ENCODE results near the gene N4BP3. TPM values are rescaled to one million over a fixed set of nuclear protein-coding genes. Genes with fewer than 3 reads are reported as not detected.
"Not testable (repeated sequence)": the region's sequence is repeated elsewhere in the genome, so short reads cannot be mapped to it uniquely, and the experiment has no call there.

Gene N4BP3
- total RNA-seq, 1 donor from 2014 or later: 4.5 TPM

GRCh38 chr5:178122346-178122745 lies 9.0 kb downstream of the N4BP3 start:
- DNase-seq (ENCODE audit: low read depth) (no peak), FAIRE-seq (no peak)
- no peaks in the 10 kb centered on the region for H3K36me3 ChIP-seq (ENCODE audit: control insufficient read depth, insufficient read depth, low read length)
- TF ChIP-seq CTCF (IDR thresholded peaks at IDR 0.05; ENCODE audit: insufficient read depth, low read length, severe bottlenecking): no peak
- no peaks in the 10 kb centered on the region for H3K27me3 ChIP-seq (ENCODE audit: control insufficient read depth, insufficient read depth, low read length)
- H3K4me3 ChIP-seq (ENCODE audit: low read depth, low read length): no peak overlapping the region

GRCh38 chr5:178123094-178123965 lies 10.0 kb downstream of the N4BP3 start:
- H3K36me3 ChIP-seq (ENCODE audit: control insufficient read depth, insufficient read depth, low read length): no peaks in the 10 kb centered on the region
- TF ChIP-seq CTCF (IDR thresholded peaks at IDR 0.05; ENCODE audit: insufficient read depth, low read length, severe bottlenecking): no peak
- no peaks in the 10 kb centered on the region for H3K27me3 ChIP-seq (ENCODE audit: control insufficient read depth, insufficient read depth, low read length)
- H3K4me3 ChIP-seq (ENCODE audit: low read depth, low read length): no peak overlapping the region
- no peak for FAIRE-seq
- no peak for DNase-seq (ENCODE audit: low read depth)

DNA sequence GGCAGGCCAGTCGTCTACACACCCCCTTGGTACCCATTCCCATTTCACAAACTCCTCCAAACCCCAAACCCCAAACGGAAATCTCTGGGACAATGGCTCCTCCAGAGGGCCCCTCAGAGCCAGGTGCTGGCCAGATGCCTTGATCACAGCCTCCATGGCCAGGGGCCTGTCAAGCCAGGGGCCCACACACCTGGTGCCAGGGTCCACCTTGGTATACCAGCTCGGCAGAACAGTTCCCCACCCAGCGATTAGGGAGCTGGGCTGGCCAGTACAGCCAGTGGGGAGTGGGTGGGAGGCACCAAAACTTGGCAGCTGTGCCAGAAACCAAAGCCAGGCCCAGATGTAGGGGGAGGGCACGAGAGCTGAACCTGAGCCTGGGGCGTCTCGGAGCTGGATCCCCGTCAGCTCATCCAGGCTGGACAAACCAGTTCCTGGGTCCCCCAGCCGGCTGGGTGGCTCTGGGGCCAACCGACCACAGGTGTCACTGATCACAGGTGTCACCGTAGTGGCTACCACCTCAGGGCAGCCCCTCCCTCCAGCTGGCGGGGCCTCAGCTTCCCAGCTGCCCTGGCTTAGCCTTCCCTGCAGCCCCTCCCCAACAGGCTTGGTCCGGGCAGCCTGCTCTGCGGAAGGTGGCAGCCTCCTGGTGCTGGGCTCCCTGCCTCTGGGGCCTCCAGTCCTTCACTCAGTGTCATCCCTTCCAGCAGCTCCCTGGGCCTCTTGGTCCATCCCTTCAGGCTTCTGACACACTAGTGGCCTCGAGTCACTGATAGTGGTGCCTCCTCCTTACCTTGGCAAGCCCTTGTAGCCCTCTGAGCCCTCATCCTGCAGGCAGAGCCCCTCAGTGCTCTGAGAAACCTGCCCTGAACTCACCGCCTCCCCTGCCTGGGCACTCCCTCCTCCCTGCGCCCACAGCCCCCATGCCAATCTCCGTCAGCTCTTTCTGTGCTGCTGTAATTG lies 10.9 kb downstream of the N4BP3 start:
- TF ChIP-seq CTCF (IDR thresholded peaks at IDR 0.05; ENCODE audit: insufficient read depth, low read length, severe bottlenecking): no peak
- FAIRE-seq (no peak), DNase-seq (ENCODE audit: low read depth) (no peak)
- Histone ChIP-seq H3K27me3 (ENCODE audit: control insufficient read depth, insufficient read depth, low read length) (no peaks in the 10 kb centered on the region), H3K4me3 (ENCODE audit: low read depth, low read length) (no peak overlapping the region), H3K36me3 (ENCODE audit: control insufficient read depth, insufficient read depth, low read length) (no peaks in the 10 kb centered on the region)

- no peak for TF ChIP-seq CTCF (IDR thresholded peaks at IDR 0.05; ENCODE audit: insufficient read depth, low read length, severe bottlenecking)
- Histone ChIP-seq H3K4me3 (ENCODE audit: low read depth, low read length) (no peak overlapping the region), H3K36me3 (ENCODE audit: control insufficient read depth, insufficient read depth, low read length) (no peaks in the 10 kb centered on the region), H3K27me3 (ENCODE audit: control insufficient read depth, insufficient read depth, low read length) (no peaks in the 10 kb centered on the region)
- no peak for DNase-seq (ENCODE audit: low read depth)
- FAIRE-seq: no peak
Measured at GRCh38 chr5:178125253-178125906, 12.0 kb downstream of the N4BP3 start.

DNA sequence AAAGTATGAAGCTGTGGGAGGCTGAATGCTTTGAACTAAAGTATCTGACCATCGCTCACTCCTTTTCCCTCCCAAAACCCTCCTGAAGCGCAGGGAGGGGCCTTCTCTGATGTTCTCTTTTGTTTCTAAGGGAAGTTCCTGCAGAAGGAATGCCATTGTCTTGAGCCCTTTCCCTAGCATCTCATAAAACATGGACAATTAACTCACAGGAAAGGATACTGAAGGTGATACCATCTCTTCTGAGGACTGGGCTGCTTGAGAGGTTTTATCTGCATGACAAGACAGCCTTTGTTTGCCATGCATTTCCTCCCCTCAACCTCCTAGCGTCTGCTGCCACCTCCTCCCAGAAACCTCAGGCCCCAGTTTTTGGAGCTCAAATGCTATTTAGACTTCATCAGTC lies 13.2 kb downstream of the N4BP3 start:
- Histone ChIP-seq H3K4me3 (ENCODE audit: low read depth, low read length) (no peak overlapping the region), H3K27me3 (ENCODE audit: control insufficient read depth, insufficient read depth, low read length) (no peaks in the 10 kb centered on the region), H3K36me3 (ENCODE audit: control insufficient read depth, insufficient read depth, low read length) (no peaks in the 10 kb centered on the region)
- FAIRE-seq (no peak), DNase-seq (ENCODE audit: low read depth) (no peak)
- no peak for TF ChIP-seq CTCF (IDR thresholded peaks at IDR 0.05; ENCODE audit: insufficient read depth, low read length, severe bottlenecking)

DNA sequence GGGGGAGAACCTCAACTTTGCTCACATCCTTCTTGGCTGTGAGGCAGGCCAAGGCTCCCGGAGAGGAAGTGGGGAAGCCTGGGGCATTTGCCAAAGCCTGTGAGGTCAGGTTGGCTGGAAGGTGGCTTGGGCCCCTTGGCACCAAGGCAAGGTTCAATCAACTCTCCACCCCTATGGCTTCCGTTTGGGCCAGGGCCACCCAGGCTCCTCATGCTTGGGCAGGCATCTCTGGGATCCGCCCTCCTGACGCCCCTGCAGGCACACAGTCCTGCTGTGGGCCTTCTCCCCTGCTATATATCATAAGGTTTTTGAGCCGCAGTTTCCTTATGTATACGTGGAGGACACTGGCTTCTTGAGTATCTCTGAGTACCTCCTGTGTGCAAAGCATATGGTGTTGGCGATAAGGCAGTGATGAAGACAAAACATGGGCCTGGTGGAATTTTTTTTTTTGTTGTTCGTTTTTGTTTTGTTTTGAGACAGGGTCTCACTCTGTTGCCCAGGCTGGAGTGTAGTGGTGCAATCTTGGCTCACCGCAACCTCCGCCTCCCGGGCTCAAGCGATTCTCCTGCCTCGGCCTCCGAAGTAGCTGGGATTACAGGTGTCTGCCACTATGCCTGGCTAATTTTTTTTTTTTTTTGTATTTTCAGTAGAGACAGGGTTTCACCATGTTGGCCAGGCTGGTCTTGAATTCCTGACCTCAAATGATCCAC lies 14.1 kb downstream of the N4BP3 start:
- FAIRE-seq; H3K27me3 ChIP-seq (ENCODE audit: control insufficient read depth, insufficient read depth, low read length); H3K4me3 ChIP-seq (ENCODE audit: low read depth, low read length); H3K36me3 ChIP-seq (ENCODE audit: control insufficient read depth, insufficient read depth, low read length); DNase-seq (ENCODE audit: low read depth): not testable (repeated sequence)
